Mononuclear cell (primary cell): ENCODE data around the gene ATL2. TPM values are rescaled to one million over a fixed set of nuclear protein-coding genes. Genes with fewer than 3 reads are reported as not detected.
"Not testable (repeated sequence)": the region's sequence is repeated elsewhere in the genome, so short reads cannot be mapped to it uniquely, and the experiment has no call there.

Experiments
- H3K27me3 ChIP-seq: 2 replicates; pipeline ENCODE4 v1.6.0; 2011; ENCODE audit warnings: low read length, control low read depth; ENCODE audit not compliant: insufficient read depth
- H3K4me1 ChIP-seq: 2 replicates; pipeline ENCODE4 v1.5.1; 2011; ENCODE audit warnings: mild to moderate bottlenecking, low read length, control low read depth; ENCODE audit not compliant: insufficient read depth
- H3K4me3 ChIP-seq: 2 replicates; pipeline ENCODE4 v1.5.1; 2011; ENCODE audit warnings: mild to moderate bottlenecking, low read length, moderate library complexity
- H3K9me3 ChIP-seq: 2 replicates; pipeline ENCODE4 v1.5.1; 2011; ENCODE audit warnings: low read depth, mild to moderate bottlenecking, control low read depth, low read length
- total RNA-seq: library from RNA; depleted of rRNA; stranded (reverse); fragments of >200 nt; gene quantifications from one replicate; pipeline ENCODE4 v1.2.3, GENCODE V29; 2012

Gene ATL2
- total RNA-seq, 1 donor: 159 TPM

DNA sequence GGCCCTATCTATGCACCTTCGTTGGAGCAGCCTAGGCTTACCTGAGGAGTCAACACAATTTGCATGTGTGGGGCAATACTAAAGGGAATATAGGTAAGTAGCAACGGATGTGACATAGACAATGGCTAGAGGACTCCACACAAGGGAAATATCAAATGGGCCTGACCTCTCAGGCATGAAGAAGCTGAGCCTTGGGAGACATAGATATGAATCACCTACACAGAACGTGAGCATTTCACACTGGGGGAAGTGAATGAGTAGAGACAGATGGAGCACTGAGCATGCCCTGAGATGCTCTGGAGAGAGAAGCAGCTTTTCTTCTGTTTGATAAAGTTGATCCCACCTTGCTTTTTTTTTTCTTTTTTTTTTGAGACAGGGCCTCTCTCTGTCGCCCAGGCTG is 97.9 kb downstream of the ATL2 start:
- Histone ChIP-seq H3K4me1 (peaks cover 5% of the 10 kb centered on the region), H3K27me3 (no peaks in the 10 kb centered on the region), H3K4me3 (no peak overlapping the region), H3K9me3 (no peaks in the 10 kb centered on the region)

DNA sequence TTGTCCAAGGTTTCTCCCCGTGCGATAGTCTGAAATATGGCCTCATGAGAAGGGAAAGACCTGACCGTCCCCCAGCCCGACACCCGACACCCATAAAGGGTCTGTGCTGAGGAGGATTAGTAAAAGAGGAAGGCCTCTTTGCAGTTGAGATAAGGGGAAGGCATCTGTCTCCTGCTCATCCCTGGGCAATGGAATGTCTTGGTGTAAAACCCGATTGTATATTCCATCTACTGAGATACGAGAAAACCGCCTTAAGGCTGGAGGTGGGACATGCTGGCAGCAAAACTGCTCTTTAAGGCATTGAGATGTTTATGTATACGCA is 99.0 kb downstream of the ATL2 start:
- H3K4me1 ChIP-seq, H3K9me3 ChIP-seq, H3K27me3 ChIP-seq, H3K4me3 ChIP-seq: not testable (repeated sequence)

DNA sequence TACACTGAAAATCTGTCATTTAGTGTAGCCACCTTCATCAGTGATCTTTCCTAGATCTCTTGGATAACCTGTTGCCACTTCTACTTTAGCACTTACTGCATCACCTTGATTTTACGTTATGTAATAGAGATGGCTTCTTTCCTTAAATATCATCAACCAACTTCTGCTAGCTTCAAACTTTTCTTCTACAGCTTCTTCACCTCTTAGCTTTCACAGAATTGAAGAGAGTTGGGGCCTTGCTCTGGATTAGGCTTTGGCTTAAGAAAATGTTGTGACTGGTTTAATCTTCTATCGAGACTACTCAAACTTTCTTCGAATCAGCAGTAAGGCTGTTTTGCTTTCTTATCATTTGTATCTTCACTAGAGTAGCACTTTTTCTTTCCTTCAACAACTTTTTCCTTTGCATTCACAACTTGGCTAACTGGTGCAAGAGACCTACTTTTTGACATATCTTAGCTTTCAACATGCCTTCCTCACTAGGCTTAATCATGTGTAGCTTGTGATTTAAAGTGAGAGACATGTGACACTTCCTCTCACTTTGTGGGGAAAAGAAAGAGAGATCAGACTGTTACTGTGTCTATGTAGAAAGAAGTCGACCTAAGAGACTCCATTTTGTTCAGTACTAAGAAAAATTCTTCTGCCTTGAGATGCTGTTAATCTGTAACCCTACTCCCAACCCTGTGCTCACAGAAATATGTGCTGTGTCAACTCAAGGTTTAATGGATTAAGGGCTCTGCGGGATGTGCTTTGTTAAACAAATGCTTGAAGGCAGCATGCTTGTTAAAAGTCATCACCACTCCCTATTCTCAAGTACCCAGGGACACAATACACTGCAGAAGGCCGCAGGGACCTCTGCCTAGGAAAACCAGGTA is 99.6 kb downstream of the ATL2 start:
- Histone ChIP-seq H3K9me3 (no peaks in the 10 kb centered on the region), H3K4me1 (peaks cover 5% of the 10 kb centered on the region), H3K27me3 (no peaks in the 10 kb centered on the region), H3K4me3 (no peak overlapping the region)

DNA sequence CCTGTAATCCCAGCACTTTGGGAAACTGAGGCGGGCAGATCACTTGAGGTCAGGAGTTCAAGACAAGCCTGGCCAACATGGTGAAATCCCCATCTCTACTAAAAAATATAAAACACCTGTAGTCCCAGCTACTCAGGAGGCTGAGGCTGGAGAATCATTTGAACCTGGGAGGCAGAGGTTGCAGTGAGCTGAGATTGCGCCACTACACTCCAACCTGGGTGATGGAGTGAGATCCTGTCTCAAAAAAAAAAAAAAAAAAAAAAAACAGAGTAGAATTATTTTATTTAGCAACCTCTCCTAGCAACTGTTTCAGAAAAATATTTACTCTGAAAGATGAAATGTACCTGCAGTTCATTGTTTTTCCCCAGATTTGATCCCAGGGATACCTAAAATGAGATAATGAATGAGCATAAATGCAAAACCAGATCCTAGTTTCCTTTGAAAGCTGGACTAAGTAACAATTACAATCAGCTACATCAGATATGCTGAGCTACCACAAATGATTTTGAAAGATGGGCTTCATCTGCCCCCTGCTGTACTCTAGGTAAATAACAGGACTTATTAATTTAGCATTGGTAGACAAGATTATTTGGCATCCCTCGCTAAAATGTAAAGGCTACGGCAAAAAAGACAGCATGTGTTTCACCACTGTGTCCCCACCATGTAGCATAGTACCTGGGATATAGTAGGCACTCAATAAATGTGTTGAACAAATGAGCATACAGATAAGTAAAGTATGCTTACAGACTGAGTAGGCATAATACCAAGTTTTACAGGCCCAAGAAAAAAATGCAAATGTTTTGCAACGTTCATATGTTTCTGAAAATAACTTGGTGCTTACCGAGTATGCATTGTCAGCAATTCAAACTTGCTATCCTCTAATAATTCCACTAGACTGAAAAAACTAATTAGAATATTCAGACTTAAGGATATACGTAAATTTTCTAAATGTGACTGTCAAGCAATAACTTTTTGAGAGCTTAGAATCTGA is 102.5 kb downstream of the ATL2 start:
- Histone ChIP-seq H3K4me1 (peaks cover 5% of the 10 kb centered on the region), H3K27me3 (no peaks in the 10 kb centered on the region), H3K4me3 (no peak overlapping the region), H3K9me3 (no peaks in the 10 kb centered on the region)

DNA sequence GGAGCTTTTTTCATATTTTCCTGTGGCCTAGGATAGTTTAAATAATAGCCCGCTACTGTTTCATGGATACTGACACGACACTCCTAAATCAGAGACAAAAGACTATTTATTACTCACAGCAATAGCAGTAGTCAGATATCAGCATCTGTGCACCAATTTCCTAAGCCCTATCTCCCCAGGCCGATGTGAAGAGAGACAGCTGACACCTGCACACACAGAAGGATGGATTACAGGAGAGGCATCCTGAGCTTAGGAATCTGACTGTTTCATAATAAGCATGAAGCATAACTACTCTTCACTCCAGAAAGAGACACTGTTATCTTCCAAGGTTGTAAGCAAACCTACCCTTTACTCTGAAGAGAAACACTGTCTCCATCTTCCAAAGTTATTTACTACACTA is 105.4 kb downstream of the ATL2 start:
- H3K4me3 ChIP-seq: no peak overlapping the region
- H3K27me3 ChIP-seq: no peaks in the 10 kb centered on the region
- no peaks in the 10 kb centered on the region for H3K9me3 ChIP-seq
- peaks cover 9% of the 10 kb centered on the region for H3K4me1 ChIP-seq

DNA sequence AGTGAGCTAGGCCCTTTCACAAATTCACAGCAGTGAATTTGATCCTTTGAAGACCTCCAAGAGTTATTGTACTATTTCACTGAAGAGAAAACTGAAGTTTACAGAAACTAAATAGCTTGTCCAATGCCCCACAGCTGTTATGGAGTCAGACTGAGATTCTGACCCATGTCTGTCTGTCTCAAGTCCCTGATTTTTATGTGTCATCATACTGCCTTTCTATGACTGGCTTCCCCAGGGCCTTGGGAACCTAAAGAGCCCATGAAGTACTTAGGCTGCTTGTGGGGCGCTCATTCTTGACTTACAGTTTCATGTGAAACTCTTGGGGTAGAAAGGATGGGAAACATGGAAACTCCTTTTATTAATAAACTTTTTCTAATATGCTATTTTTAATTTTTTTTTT is 107.7 kb downstream of the ATL2 start:
- Histone ChIP-seq H3K4me3 (no peak overlapping the region), H3K4me1 (peaks cover 23% of the 10 kb centered on the region), H3K9me3 (no peaks in the 10 kb centered on the region), H3K27me3 (no peaks in the 10 kb centered on the region)

DNA sequence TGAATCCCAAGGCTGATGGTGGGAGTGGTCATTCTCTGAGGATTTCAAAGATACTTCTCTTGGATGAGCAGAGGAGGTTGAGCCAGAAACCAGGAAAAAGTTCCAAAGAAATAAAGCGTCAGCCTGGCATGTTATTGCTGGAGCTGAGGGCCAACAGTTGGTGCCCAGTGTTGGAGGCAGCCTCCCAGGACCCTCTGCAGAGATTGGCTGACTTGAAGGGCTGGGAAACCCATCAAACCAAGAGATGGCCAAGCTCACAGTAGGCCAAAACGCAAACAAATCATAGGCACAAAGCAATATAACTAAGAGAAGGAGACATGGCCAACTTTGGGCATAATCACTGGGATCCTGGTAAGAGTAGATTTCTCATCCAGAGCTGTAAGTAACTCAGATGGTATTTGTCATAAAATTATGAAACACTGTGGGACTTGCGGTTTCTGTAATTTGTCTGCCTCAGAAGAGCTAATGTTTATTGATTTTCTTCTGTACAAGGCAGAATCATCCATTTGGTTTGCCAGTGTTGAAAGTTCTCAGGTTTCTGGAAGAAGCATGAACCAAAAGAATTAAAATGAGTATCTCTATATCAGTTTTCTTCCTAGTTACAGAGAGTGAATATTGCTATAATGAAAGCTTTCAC is 108.3 kb downstream of the ATL2 start:
- Histone ChIP-seq H3K4me3 (no peak overlapping the region), H3K27me3 (no peaks in the 10 kb centered on the region), H3K4me1 (peaks cover 27% of the 10 kb centered on the region), H3K9me3 (no peaks in the 10 kb centered on the region)

DNA sequence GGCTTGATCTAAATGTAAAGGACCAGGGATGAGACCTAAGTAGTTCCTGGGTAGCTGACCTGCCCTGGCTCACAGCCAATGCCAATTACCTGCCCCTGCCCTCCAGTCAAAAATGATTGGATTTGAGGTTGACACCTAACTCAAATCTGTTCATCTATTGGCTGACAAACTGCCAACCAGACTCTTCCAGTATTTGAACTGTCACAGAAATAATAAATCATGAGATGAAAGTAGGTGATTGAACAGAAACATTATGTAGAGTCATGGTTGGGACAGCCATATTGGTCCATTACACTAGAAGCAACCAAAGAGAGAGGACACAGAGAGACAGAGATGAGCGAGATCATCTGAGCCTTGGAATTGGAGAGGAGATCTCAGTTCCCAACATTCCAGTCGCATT is 109.1 kb downstream of the ATL2 start:
- peaks cover 32% of the 10 kb centered on the region for H3K4me1 ChIP-seq
- H3K9me3 ChIP-seq: no peaks in the 10 kb centered on the region
- no peaks in the 10 kb centered on the region for H3K27me3 ChIP-seq
- no peak overlapping the region for H3K4me3 ChIP-seq

DNA sequence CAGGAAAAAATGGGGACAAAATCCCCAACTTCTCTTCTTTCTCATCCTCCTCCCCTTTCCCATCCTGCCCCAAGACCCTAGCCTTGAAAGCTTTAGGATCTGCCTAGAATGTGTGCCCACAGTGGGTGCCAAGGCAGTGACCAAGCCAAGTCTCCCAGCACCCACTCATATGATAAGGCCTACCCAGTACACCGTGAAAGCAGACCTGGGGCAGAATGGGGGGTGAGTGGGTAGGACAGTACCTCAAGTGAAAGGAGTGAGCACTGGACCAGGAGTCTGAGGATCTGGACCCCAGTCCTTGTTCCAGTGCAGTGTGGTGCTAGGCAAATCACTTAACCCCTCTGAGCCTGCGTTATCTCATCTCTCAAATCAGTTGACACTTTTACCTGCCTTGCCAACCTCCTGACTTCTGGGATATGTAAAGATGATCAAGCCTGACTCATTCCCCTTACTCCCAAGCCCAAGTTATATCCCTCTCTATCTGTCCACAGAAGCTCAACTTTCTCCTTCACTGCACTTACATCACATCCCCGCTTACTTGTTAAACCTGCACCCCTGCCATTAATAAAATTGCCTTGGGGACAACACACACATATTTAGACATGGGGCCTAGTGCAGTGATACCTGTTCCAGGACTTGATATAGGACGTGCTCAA is 109.7 kb downstream of the ATL2 start:
- Histone ChIP-seq H3K9me3 (no peaks in the 10 kb centered on the region), H3K4me3 (no peak overlapping the region), H3K4me1 (peaks cover 32% of the 10 kb centered on the region), H3K27me3 (no peaks in the 10 kb centered on the region)

DNA sequence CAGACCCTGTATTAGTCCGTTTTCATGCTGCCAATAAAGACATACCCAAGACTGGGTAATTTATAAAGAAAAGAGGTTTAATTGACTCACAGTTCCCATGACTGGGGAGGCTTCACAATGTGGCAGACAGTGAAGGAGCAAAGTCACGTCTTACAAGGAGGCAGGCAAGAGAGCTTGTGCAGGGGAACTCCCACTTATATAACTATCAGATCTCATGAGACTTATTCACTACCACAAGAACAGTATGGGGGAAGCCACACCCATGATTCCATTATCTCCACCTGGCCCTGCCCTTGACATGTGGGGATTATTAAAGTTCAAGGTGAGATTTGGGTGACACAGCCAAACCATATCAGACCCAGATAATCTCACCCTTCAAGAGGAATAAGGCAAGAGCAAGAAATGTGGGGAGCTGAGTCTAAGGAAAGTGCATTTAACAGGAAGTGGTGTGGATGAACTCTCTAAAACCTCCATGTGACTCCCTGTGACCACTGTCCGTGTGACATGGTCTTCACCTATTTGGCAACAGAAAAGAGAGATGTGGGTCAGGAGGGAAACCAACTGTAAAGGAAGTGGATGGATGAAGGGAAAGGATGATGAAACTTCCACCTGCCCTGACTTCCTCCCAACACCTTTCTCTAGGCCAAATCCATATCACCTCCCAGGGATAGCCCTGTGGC is 110.6 kb downstream of the ATL2 start:
- Histone ChIP-seq H3K27me3 (no peaks in the 10 kb centered on the region), H3K9me3 (no peaks in the 10 kb centered on the region), H3K4me3 (no peak overlapping the region), H3K4me1 (peaks cover 39% of the 10 kb centered on the region)

DNA sequence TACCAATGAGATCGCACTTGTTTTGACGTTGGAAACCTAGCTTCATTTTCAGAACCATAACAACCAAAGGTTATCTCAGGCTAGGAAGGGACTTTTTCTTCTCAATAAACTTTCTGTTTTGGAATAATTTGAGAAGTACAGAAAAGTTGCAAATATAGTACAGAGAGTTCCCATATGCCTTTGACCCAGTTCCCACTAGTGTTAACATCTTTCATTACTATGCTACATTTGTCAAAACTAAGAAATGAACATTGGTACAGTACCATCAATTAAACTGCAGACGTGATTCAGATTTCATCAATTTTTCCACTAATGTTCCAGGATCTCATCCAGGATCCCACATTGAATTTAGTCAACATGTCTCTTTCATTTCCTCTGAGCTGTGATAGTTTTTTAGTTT is 111.6 kb downstream of the ATL2 start:
- no peaks in the 10 kb centered on the region for H3K9me3 ChIP-seq
- H3K4me1 ChIP-seq: peaks cover 45% of the 10 kb centered on the region
- H3K4me3 ChIP-seq: no peak overlapping the region
- H3K27me3 ChIP-seq: no peaks in the 10 kb centered on the region

DNA sequence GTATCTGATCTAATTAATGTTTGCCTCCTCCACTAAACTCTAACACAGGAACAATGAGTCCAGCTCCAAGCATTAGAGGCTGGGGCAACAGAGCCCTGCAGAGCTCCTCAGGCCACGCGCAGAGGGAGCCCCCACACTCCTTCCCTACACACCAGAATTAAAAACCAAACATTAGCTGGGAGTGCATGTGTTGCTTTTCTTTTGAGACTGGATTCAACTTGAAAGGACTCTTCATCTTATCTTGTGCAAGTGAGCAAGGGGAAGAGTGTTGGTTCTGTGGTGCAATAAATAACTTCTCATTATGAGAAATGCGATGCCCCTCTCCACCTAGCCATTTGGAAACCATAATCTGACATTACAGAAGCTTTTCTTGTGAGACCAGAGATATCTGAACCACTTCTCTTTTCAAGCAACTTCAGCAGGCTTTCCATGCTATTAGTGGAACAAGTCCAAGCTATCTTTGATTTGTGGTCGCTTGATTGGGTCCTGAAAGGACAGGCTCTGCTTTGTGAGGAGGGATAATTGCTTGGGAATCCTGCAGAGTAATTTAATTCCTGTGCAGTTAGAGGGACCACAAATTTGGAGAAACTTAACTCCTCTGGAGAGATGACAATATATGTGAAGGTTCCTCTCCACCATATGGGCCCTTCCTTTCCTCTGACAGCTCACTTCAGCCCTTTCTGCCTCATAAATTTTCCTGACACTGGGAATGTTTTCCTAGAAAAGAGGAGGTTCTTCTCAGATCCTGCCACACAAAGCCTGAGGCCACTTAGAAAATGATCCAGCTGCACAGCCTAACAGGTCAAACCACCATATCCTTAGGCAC is 112.5 kb downstream of the ATL2 start:
- H3K4me1 ChIP-seq: peaks cover 46% of the 10 kb centered on the region
- no peak overlapping the region for H3K4me3 ChIP-seq
- no peaks in the 10 kb centered on the region for H3K27me3 ChIP-seq
- no peaks in the 10 kb centered on the region for H3K9me3 ChIP-seq

DNA sequence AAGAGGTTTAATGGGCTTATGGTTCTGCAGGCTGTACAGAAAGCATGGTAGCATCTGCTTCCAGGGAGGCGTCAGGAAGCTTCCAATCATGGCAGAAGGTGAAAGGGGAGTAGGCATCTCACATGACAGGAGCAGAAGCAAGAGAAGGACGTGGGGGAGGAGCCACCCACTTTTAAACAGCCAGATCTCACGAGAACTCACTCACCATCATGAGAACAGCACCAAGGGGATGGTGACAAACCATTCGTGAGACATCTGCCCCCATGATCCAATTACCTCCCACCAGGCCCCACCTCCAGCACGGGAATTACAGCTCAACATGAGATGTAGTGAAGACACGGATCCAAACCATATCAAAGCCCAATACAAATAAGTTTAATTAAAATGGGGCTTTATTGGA is 113.8 kb downstream of the ATL2 start:
- no peaks in the 10 kb centered on the region for H3K27me3 ChIP-seq
- H3K4me3 ChIP-seq: no peak overlapping the region
- H3K4me1 ChIP-seq: peaks cover 57% of the 10 kb centered on the region
- H3K9me3 ChIP-seq: no peaks in the 10 kb centered on the region
